HG02870 (cell line): ENCODE results near the gene ERICH2.

Experiments used
- ATAC-seq: cut with Tn5 transposase; IDR thresholded peaks from one replicate; pipeline ENCODE4 v1.9.1; 2021; ENCODE audit warnings: mild to moderate bottlenecking, moderate library complexity; ENCODE audit not compliant: unreplicated experiment

The ERICH2 gene

GRCh38 chr2:170830166-170830565 lies 60.0 kb downstream of the ERICH2 start:
- ATAC-seq = no peak

- no peak for ATAC-seq
These were observed 60.9 kb downstream of the ERICH2 start for GRCh38 chr2:170831115-170831514.

- no peak for ATAC-seq
These were observed 65.8 kb downstream of the ERICH2 start for GRCh38 chr2:170836027-170836426.

GRCh38 chr2:170840717-170841210 lies 70.6 kb downstream of the ERICH2 start:
- no peak for ATAC-seq

- no peak for ATAC-seq
These were observed 72.6 kb downstream of the ERICH2 start for GRCh38 chr2:170842785-170843184.

- no peak for ATAC-seq
These were observed 73.5 kb downstream of the ERICH2 start for GRCh38 chr2:170843656-170844055.

GRCh38 chr2:170845343-170845742 lies 75.2 kb downstream of the ERICH2 start:
- ATAC-seq = no peak

- no peak for ATAC-seq
These were observed 76.1 kb downstream of the ERICH2 start for GRCh38 chr2:170846314-170846713.

GRCh38 chr2:170847716-170848115 lies 77.5 kb downstream of the ERICH2 start:
- no peak for ATAC-seq
